HepG2 (cell line): ENCODE data around the gene ARHGAP12. TPM values are rescaled to one million over a fixed set of nuclear protein-coding genes. Genes with fewer than 3 reads are reported as not detected.

ENCODE experiments used
- ATAC-seq: fragments of 200-7000 bp; cut with Tn5 transposase; 3 replicates; pipeline ENCODE4 v1.9.1; 2020; ENCODE audit warnings: mild to moderate bottlenecking, moderate library complexity
- BruUV-seq: library from RNA; stranded (reverse); fragments of 400-500 nt; replicated peaks from 2 replicates; lab custom pipeline; 2021; lab: Mats Ljungman, UMichigan
- CTCF ChIA-PET: fragments of 300-600 bp; formaldehyde crosslinking; extraction: SDS; loops from one replicate; lab custom pipeline; 2021; ENCODE audit warnings: low total read pairs, inconsistent platforms, low intra/inter-chr PET ratio; lab: Yijun Ruan, JAX
- POLR2A ChIA-PET: fragments of 350-600 bp; sonication (Branson Sonifier 250); formaldehyde crosslinking; loops from one replicate; lab custom pipeline; 2020; ENCODE audit warnings: antibody characterized with exemption, inconsistent platforms; lab: Yijun Ruan, JAX
- DNase-seq: peaks from one replicate; pipeline ENCODE4 v3.0.0-alpha.2; 2015; ENCODE audit warnings: low spot score
- FAIRE-seq: peaks from 3 replicates; lab custom pipeline; 2011; peaks lifted over from hg19 to GRCh38; lab: Jason Lieb, UNC
- H2AFZ ChIP-seq: one replicate; pipeline ENCODE4 v1.6.1; 2011; ENCODE audit warnings: low read length, inconsistent platforms
- H3K27ac ChIP-seq: fragments of 300-600 bp; 3 replicates; pipeline ENCODE4 v1.8.0; 2011; ENCODE audit warnings: mixed run types, mild to moderate bottlenecking, mixed read lengths, low read length, inconsistent platforms; ENCODE audit not compliant: insufficient read depth; ENCODE audit errors: extremely low read length
- H3K27me3 ChIP-seq, 2 experiments: fragments of 200-600 bp in 1 of 2; 2 replicates in 1 of 2; 3 replicates in 1 of 2; pipeline versions ENCODE4 v1.6.0 to v1.8.0; 2011; ENCODE audit warnings: low read length in 2 of 2, mild to moderate bottlenecking in 2 of 2, moderate library complexity in 2 of 2, inconsistent platforms in 1 of 2; ENCODE audit not compliant: insufficient read depth in 2 of 2, control insufficient read depth in 1 of 2
- H3K36me3 ChIP-seq, 2 experiments: fragments of 200-600 bp in 1 of 2; replicated peaks in 1 of 2; 2 replicates in 1 of 2; 3 replicates in 1 of 2; pipeline versions ENCODE4 v1.5.1 to v1.8.0; 2011; ENCODE audit warnings: low read length in 2 of 2, inconsistent platforms in 1 of 2; ENCODE audit not compliant: insufficient read depth in 2 of 2, control insufficient read depth in 1 of 2
- H3K4me1 ChIP-seq: 2 replicates; pipeline ENCODE4 v1.5.1; 2012; ENCODE audit warnings: low read length, inconsistent platforms; ENCODE audit not compliant: insufficient read depth
- H3K4me2 ChIP-seq: 2 replicates; pipeline ENCODE4 v1.6.0; 2011; ENCODE audit warnings: low read depth, low read length, inconsistent platforms
- H3K4me3 ChIP-seq, 3 experiments: fragments of 200-600 bp in 1 of 3; sonication (generic), shearing (Covaris generic) in 1 of 3; replicated peaks in 1 of 3; 2 replicates each; pipeline ENCODE4 v1.5.1; 2011 to 2016; ENCODE audit warnings: low read length in 3 of 3, inconsistent platforms in 2 of 3, low read depth in 2 of 3, mild to moderate bottlenecking in 2 of 3, control low read depth in 1 of 3, mixed read lengths in 1 of 3; ENCODE audit not compliant: insufficient read depth in 1 of 3
- H3K79me2 ChIP-seq: one replicate; pipeline ENCODE4 v1.6.1; 2011; ENCODE audit warnings: low read length, inconsistent platforms; ENCODE audit not compliant: insufficient read depth
- H3K9ac ChIP-seq: 2 replicates; pipeline ENCODE4 v1.6.0; 2011; ENCODE audit warnings: mild to moderate bottlenecking, low read depth, low read length, inconsistent platforms; ENCODE audit not compliant: insufficient read depth
- H3K9me3 ChIP-seq: 2 replicates; pipeline ENCODE4 v1.5.1; 2012; ENCODE audit warnings: mild to moderate bottlenecking, low read length
- H4K20me1 ChIP-seq: 2 replicates; pipeline ENCODE4 v1.6.0; 2011; ENCODE audit warnings: inconsistent platforms, mild to moderate bottlenecking, low read length, moderate library complexity; ENCODE audit not compliant: insufficient read depth
- ATF1 ChIP-seq: IDR thresholded peaks from 2 replicates; pipeline ENCODE4 v1.6.1; 2016; ENCODE audit warnings: mild to moderate bottlenecking, control low read depth
- DPF2 ChIP-seq: sonication (generic); formaldehyde crosslinking; IDR thresholded peaks from 2 replicates; pipeline ENCODE4 v1.4.0; 2020; ENCODE audit warnings: mild to moderate bottlenecking, low read depth, missing genetic modification reagents, borderline replicate concordance
- JUNB ChIP-seq: sonication (generic); formaldehyde crosslinking; IDR thresholded peaks from 2 replicates; pipeline ENCODE4 v1.8.0; 2022; ENCODE audit warnings: missing genetic modification reagents, mild to moderate bottlenecking, borderline replicate concordance
- NR0B2 ChIP-seq: sonication (generic); formaldehyde crosslinking; IDR thresholded peaks from 2 replicates; pipeline ENCODE4 v1.4.0; 2020; ENCODE audit warnings: mild to moderate bottlenecking, missing genetic modification reagents
- SMAD1 ChIP-seq: sonication (generic); formaldehyde crosslinking; IDR thresholded peaks from 2 replicates; pipeline ENCODE4 v1.4.0; 2020; ENCODE audit warnings: missing genetic modification reagents, low read depth, mild to moderate bottlenecking, borderline replicate concordance
- SSRP1 ChIP-seq: IDR thresholded peaks from 2 replicates; pipeline ENCODE4 v1.6.1; 2016; ENCODE audit warnings: control low read depth
- TFAP4 ChIP-seq: sonication (generic); IDR thresholded peaks from 2 replicates; pipeline ENCODE4 v1.6.1; 2016; ENCODE audit warnings: low read depth, borderline replicate concordance
- THAP11 ChIP-seq: IDR thresholded peaks from 2 replicates; pipeline ENCODE4 v1.6.1; 2016; ENCODE audit warnings: missing biosample characterization, missing genetic modification reagents
- TMF1 ChIP-seq: sonication (generic); formaldehyde crosslinking; IDR thresholded peaks from 2 replicates; pipeline ENCODE4 v1.8.1; 2022; ENCODE audit warnings: low read depth, missing genetic modification reagents
- TSC22D2 ChIP-seq: sonication (generic); formaldehyde crosslinking; IDR thresholded peaks from 2 replicates; pipeline ENCODE4 v1.5.1; 2020; ENCODE audit warnings: missing genetic modification reagents, mild to moderate bottlenecking, borderline replicate concordance
- ZBTB10 ChIP-seq: sonication (generic); formaldehyde crosslinking; IDR thresholded peaks from 2 replicates; pipeline ENCODE4 v1.4.0; 2020; ENCODE audit warnings: missing genetic modification reagents, borderline replicate concordance
- ZBTB8A ChIP-seq: sonication (generic); formaldehyde crosslinking; IDR thresholded peaks from 2 replicates; pipeline ENCODE4 v1.4.0; 2020; ENCODE audit warnings: mild to moderate bottlenecking, low read depth, missing genetic modification reagents, borderline replicate concordance
- ZNF224 ChIP-seq: sonication (generic); formaldehyde crosslinking; IDR thresholded peaks from 2 replicates; pipeline ENCODE4 v1.5.0; 2020; ENCODE audit warnings: mild to moderate bottlenecking, missing genetic modification reagents
- ZNF235 ChIP-seq: sonication (generic); formaldehyde crosslinking; IDR thresholded peaks from 2 replicates; pipeline ENCODE4 v1.8.1; 2023; ENCODE audit warnings: mild to moderate bottlenecking, missing genetic modification reagents, borderline replicate concordance
- ZNF44 ChIP-seq: sonication (generic); formaldehyde crosslinking; IDR thresholded peaks from 2 replicates; pipeline ENCODE4 v1.5.1; 2020; ENCODE audit warnings: mild to moderate bottlenecking, missing genetic modification reagents
- ZNF672 ChIP-seq: sonication (generic); formaldehyde crosslinking; IDR thresholded peaks from 2 replicates; pipeline ENCODE4 v1.8.1; 2022; ENCODE audit warnings: missing genetic modification reagents
- ZNF781 ChIP-seq: sonication (generic); formaldehyde crosslinking; IDR thresholded peaks from 2 replicates; pipeline ENCODE4 v1.5.1; 2020; ENCODE audit warnings: borderline replicate concordance, mild to moderate bottlenecking, missing genetic modification reagents; ENCODE audit errors: not compliant biosample characterization
- in situ Hi-C: cut with HindIII; loops from 2 replicates; pipeline ENCODE4 v1.10.0; 2017; ENCODE audit warnings: low pct_unique_long_range_greater_than_20kb; ENCODE audit not compliant: extremely low pct_ligation_motif_present
- intact Hi-C: fragments of 100-400 bp; cut with micrococcal nuclease; formaldehyde crosslinking; loops from one replicate; pipeline ENCODE4 v1.10.0; 2022; ENCODE audit not compliant: unreplicated experiment
- polyA plus RNA-seq, 8 experiments: library from polyadenylated mRNA; depleted of rRNA in 3 of 8; stranded (reverse) in 7 of 8; unstranded in 1 of 8; fragments of >200 nt; fragmentation: Illumina TruSeq in 4 of 8; extraction: Trizol in 4 of 8; gene quantifications; 2 replicates each; pipeline versions ENCODE4 v1.2.1 to v1.2.3, GENCODE V29; 2011 to 2016; ENCODE audit warnings: low read depth in 4 of 8, missing spikeins in 1 of 8, mixed read lengths in 1 of 8; ENCODE audit not compliant: insufficient read depth in 1 of 8
- total RNA-seq, 5 experiments: library from RNA; depleted of rRNA; stranded (reverse); fragments of >200 nt; fragmentation: Illumina TruSeq; extraction: Trizol; gene quantifications; 2 replicates each; pipeline ENCODE4 v1.2.3, GENCODE V29; 2016; ENCODE audit warnings: low read depth in 1 of 5

ARHGAP12 gene
- total and polyA plus RNA-seq, 2 of the 13 experiments (the other 11 are each of a cell fraction or from before 2014, with no cell fraction given), result 25.0 to 54.6 TPM

- TF ChIP-seq ZNF44 (CRISPR knock-in tag) (no peak), ZNF235 (CRISPR knock-in tag) (no peak), ZBTB10 (CRISPR knock-in tag) (no peak), TMF1 (CRISPR knock-in tag) (no peak), ZBTB8A (CRISPR knock-in tag) (no peak), ATF1 (CRISPR knock-in tag) (no peak)
Observed at GRCh38 chr10:31820778-31821369, 107.8 kb downstream of the ARHGAP12 start (continued).

- FAIRE-seq, result no peak
- ChIA-PET POLR2A (no interaction called here), CTCF (no interaction called here)
- Histone ChIP-seq H3K79me2 (no peaks in the 10 kb centered on the region), H4K20me1 (no peaks in the 10 kb centered on the region), H3K4me2 (no peak overlapping the region), H3K27ac (no peak overlapping the region), H2AFZ (no peak overlapping the region), H3K9ac (no peak overlapping the region), H3K4me1 (no peaks in the 10 kb centered on the region), H3K36me3 (peaks cover 3 to 41% of the 10 kb centered on the region in 2 experiments), H3K9me3 (no peaks in the 10 kb centered on the region), H3K4me3 (no peak overlapping the region), H3K27me3 (no peaks in the 10 kb centered on the region)
- no peak for ATAC-seq
- no peak for DNase-seq
- BruUV-seq, result no TSS peak
- intact Hi-C loops (no loop called here), in situ Hi-C loops (no loop called here)
- TF ChIP-seq ZNF224 (no peak), SMAD1 (CRISPR knock-in tag) (no peak), TFAP4 (no peak), SSRP1 (CRISPR knock-in tag) (no peak), ZNF781 (CRISPR knock-in tag) (no peak), ZNF672 (no peak), TSC22D2 (no peak), DPF2 (CRISPR knock-in tag) (no peak), THAP11 (no peak), JUNB (no peak), NR0B2 (CRISPR knock-in tag) (no peak)
Observed at GRCh38 chr10:31820096-31820495, 108.5 kb downstream of the ARHGAP12 start.
